Esophagus squamous epithelium (tissue), 5 donors: ENCODE results near the gene UCKL1. TPM values are rescaled to one million over a fixed set of nuclear protein-coding genes. Genes with fewer than 3 reads are reported as not detected.

ENCODE experiments used
- DNase-seq: peaks from one replicate; lab custom pipeline; 2025; lab: John Stamatoyannopoulos, UW
- H3K27ac ChIP-seq, 4 donors: fragments of 200-600 bp; sonication (generic); one replicate each; pipeline ENCODE4 v1.5.1; 2016 to 2019; ENCODE audit warnings: mild to moderate bottlenecking in 1 of 4
- H3K27me3 ChIP-seq, 4 donors: fragments of 200-600 bp; sonication (generic); 1 replicate in 3 of 4; 2 replicates in 1 of 4; pipeline versions ENCODE4 v1.5.1 to v1.6.0; 2017 to 2021; ENCODE audit warnings: antibody characterized with exemption in 1 of 4
- H3K36me3 ChIP-seq, 3 donors: fragments of 200-600 bp; sonication (generic); one replicate each; pipeline ENCODE4 v1.5.1; 2016 to 2019
- H3K4me1 ChIP-seq, 3 donors: fragments of 200-600 bp; sonication (generic); one replicate each; pipeline ENCODE4 v1.5.1; 2017 to 2019
- H3K4me3 ChIP-seq, 4 donors: fragments of 200-600 bp; sonication (generic); 1 replicate in 3 of 4; 2 replicates in 1 of 4; pipeline ENCODE4 v1.5.1; 2016 to 2019; ENCODE audit warnings: mild to moderate bottlenecking in 2 of 4, moderate library complexity in 1 of 4
- H3K9me3 ChIP-seq, 3 donors: fragments of 200-600 bp; sonication (generic); one replicate each; pipeline ENCODE4 v1.5.1; 2016 to 2019
- POLR2A ChIP-seq, 4 donors: fragments of 450-650 bp; IDR thresholded peaks; one replicate each; pipeline ENCODE4 v1.6.1; 2017; ENCODE audit warnings: antibody characterized with exemption in 4 of 4, mild to moderate bottlenecking in 4 of 4, moderate library complexity in 3 of 4
- WGBS, 2 donors: methylation state at CpG; one replicate each; pipeline ENCODE4 v1.1.5; 2018; 5-methylcytosine and 5-hydroxymethylcytosine counted together
- intact Hi-C: fragments of 100-400 bp; cut with DNase I; formaldehyde crosslinking; loops from one replicate; pipeline ENCODE4 v1.15.0; 2022
- total RNA-seq, 4 donors: library from RNA; depleted of rRNA; stranded (reverse); fragments of >200 nt; gene quantifications; one replicate each; pipeline ENCODE4 v1.1.0, GENCODE V29; 2016
- TF ChIP-seq, protein P1 (sequence below), 6 experiments: fragments of 450-650 bp in 4 of 6; fragments of 200-600 bp in 2 of 6; sonication (generic) in 2 of 6; IDR thresholded peaks; one replicate each; pipeline ENCODE4 v1.5.1; 2016 to 2019; ENCODE audit warnings: antibody characterized with exemption in 6 of 6, mild to moderate bottlenecking in 4 of 6, moderate library complexity in 4 of 6
- donor health status: DM: yes; HTN: yes; CAD: no.

Gene UCKL1
- total RNA-seq, 4 donors from 2014 or later, result 23.1 to 38.0 (median 25.6) TPM

- no peaks in the 10 kb centered on the region for H3K27me3 ChIP-seq
- no peaks in the 10 kb centered on the region for H3K9me3 ChIP-seq
- TF ChIP-seq, protein P1, sequence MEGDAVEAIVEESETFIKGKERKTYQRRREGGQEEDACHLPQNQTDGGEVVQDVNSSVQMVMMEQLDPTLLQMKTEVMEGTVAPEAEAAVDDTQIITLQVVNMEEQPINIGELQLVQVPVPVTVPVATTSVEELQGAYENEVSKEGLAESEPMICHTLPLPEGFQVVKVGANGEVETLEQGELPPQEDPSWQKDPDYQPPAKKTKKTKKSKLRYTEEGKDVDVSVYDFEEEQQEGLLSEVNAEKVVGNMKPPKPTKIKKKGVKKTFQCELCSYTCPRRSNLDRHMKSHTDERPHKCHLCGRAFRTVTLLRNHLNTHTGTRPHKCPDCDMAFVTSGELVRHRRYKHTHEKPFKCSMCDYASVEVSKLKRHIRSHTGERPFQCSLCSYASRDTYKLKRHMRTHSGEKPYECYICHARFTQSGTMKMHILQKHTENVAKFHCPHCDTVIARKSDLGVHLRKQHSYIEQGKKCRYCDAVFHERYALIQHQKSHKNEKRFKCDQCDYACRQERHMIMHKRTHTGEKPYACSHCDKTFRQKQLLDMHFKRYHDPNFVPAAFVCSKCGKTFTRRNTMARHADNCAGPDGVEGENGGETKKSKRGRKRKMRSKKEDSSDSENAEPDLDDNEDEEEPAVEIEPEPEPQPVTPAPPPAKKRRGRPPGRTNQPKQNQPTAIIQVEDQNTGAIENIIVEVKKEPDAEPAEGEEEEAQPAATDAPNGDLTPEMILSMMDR (IDR thresholded peaks at IDR 0.05), result no peak
- peak in 2 of 4 donors; percentile 21 to 23 for TF ChIP-seq POLR2A (IDR thresholded peaks at IDR 0.05)
- H3K36me3 ChIP-seq, result peaks cover 0 to 30% (median 0%) of the 10 kb centered on the region in 3 donors
- DNase-seq, result no peak
- intact Hi-C loops, result no loop called here
- H3K4me3 ChIP-seq, result no peak overlapping the region
- WGBS, 2 donors, result 20 to 32% methylated on average over 10 to 12 of the region's 12 CpGs
- H3K4me1 ChIP-seq, result peaks cover 16 to 74% (median 19%) of the 10 kb centered on the region in 3 donors
- peak overlapping the region; percentile 81 to 93 (median 86) for H3K27ac ChIP-seq
Measured at GRCh38 chr20:63911176-63911575, 45.0 kb downstream of the UCKL1 start.

GRCh38 chr20:63908008-63908682 is 48.1 kb downstream of the UCKL1 start:
- no peak for TF ChIP-seq POLR2A (IDR thresholded peaks at IDR 0.05)
- TF ChIP-seq, protein P1 (IDR thresholded peaks at IDR 0.05), result no peak
- peak overlapping the region in 2 of 4 donors; percentile 25 to 48 for H3K27ac ChIP-seq
- H3K27me3 ChIP-seq, result no peaks in the 10 kb centered on the region
- H3K36me3 ChIP-seq, result peaks cover 0 to 25% (median 0%) of the 10 kb centered on the region in 3 donors
- DNase-seq, result no peak
- H3K4me3 ChIP-seq, result no peak overlapping the region
- WGBS, 2 donors, result 54 to 74% methylated on average over 10 to 12 of the region's 16 CpGs
- intact Hi-C loops, result no loop called here
- no peaks in the 10 kb centered on the region for H3K9me3 ChIP-seq
- peaks cover 16 to 82% (median 19%) of the 10 kb centered on the region in 3 donors for H3K4me1 ChIP-seq

DNA sequence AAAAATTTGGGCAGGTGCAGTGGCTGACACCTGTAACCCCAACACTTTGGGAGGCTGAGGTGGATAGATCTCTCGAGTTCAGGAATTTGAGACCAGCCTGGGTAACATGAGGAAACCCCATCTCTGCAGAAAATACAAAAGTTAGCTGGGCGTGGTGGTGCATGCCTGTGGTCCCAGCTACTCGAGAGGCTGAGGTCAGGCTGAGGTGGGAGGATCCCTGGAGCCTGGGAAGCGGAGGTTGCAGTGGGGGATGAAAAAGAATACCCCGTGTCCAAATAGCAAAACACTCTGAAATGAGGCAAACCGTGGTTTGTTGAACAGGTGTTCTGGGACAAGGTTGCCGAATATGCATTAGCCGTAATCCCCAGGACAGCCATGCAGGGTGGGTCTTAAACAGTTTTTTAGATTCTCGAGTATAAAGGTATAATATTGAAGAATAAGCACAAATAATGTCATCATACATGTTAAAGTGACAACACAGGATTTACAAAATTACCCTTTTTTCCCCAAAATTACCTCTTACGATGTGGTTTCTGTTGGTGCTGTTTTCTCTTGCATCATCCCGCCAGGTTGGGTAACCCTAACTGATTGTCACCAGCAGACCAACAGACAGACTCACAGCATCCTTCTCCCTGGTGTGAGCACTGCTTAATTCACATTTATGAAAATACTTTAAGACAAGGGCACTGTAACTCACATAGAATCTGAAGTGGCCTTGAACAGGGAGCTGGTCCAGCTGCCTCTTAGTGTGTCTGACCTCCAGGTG is 52.2 kb downstream of the UCKL1 start:
- 67 to 79% methylated on average over 10 of the region's 11 CpGs for WGBS, 2 donors
- peaks cover 0 to 79% (median 1%) of the 10 kb centered on the region in 3 donors for H3K4me1 ChIP-seq
- no peaks in the 10 kb centered on the region for H3K9me3 ChIP-seq
- H3K4me3 ChIP-seq, result no peak overlapping the region
- peaks cover 0 to 39% (median 0%) of the 10 kb centered on the region in 3 donors for H3K36me3 ChIP-seq
- peak overlapping the region in 1 of 4 donors; percentile 17 for H3K27ac ChIP-seq
- intact Hi-C loops, result no loop called here
- TF ChIP-seq, protein P1 (IDR thresholded peaks at IDR 0.05), result no peak
- TF ChIP-seq POLR2A (IDR thresholded peaks at IDR 0.05), result no peak
- DNase-seq, result no peak
- no peaks in the 10 kb centered on the region for H3K27me3 ChIP-seq

- peak overlapping the region in 2 of 4 donors; percentile 22 to 48 for H3K27ac ChIP-seq
Measured at GRCh38 chr20:63900413-63900812, 55.8 kb downstream of the UCKL1 start.

More at GRCh38 chr20:63900413-63900812, 55.8 kb downstream of the UCKL1 start:
- Histone ChIP-seq H3K27me3 (no peaks in the 10 kb centered on the region), H3K36me3 (peaks cover 0 to 45% (median 0%) of the 10 kb centered on the region in 3 donors), H3K4me3 (no peak overlapping the region), H3K9me3 (no peaks in the 10 kb centered on the region), H3K4me1 (peaks cover 15 to 89% (median 23%) of the 10 kb centered on the region in 3 donors)
- WGBS, 2 donors, result 56 to 69% methylated on average over 3 of the region's 3 CpGs
- no peak for TF ChIP-seq POLR2A (IDR thresholded peaks at IDR 0.05)
- TF ChIP-seq, protein P1 (IDR thresholded peaks at IDR 0.05), result no peak
- no peak for DNase-seq
- intact Hi-C loops, result no loop called here
